Pancreas (tissue), 10 donors: ENCODE results near the gene SSTR5. TPM values are rescaled to one million over a fixed set of nuclear protein-coding genes. Genes with fewer than 3 reads are reported as not detected.

Source experiments
- ATAC-seq, 4 donors: fragments of 200-7000 bp; cut with Tn5 transposase; one replicate each; pipeline versions ENCODE4 v1.8.0 to v1.9.1; 2020; ENCODE audit warnings: mild to moderate bottlenecking in 4 of 4, moderate library complexity in 4 of 4
- DNase-seq, 6 donors: peaks; one replicate each; pipeline ENCODE4 v3.0.0-alpha.2; 2020
- FAIRE-seq: peaks from 2 replicates; lab custom pipeline; 2012; peaks lifted over from hg19 to GRCh38; lab: Jason Lieb, UNC
- H3K27ac ChIP-seq, 4 donors: fragments of 200-600 bp; sonication (generic); 1 replicate in 3 of 4; 2 replicates in 1 of 4; pipeline versions ENCODE4 v1.5.0 to v1.8.0; 2020
- H3K27me3 ChIP-seq, 4 donors: fragments of 200-600 bp; one replicate each; pipeline ENCODE4 v1.8.0; 2021
- H3K36me3 ChIP-seq, 3 donors: fragments of 200-600 bp; sonication (generic) in 1 of 3; one replicate each; pipeline versions ENCODE4 v1.5.0 to v1.8.0; 2020 to 2021
- H3K4me1 ChIP-seq, 3 donors: fragments of 200-600 bp; one replicate each; pipeline ENCODE4 v1.8.0; 2021
- H3K4me3 ChIP-seq, 4 donors: fragments of 200-600 bp; sonication (generic) in 2 of 4; one replicate each; pipeline versions ENCODE4 v1.5.0 to v1.8.0; 2020 to 2021
- H3K9me3 ChIP-seq, 4 donors: fragments of 200-600 bp; one replicate each; pipeline ENCODE4 v1.8.0; 2021
- CTCF ChIP-seq, 4 donors: fragments of 200-600 bp; sonication (generic) in 3 of 4; IDR thresholded peaks; one replicate each; pipeline versions ENCODE4 v1.5.0 to v1.8.0; 2021; ENCODE audit warnings: antibody characterized with exemption in 4 of 4
- WGBS, 2 donors: extraction: QIAGEN DNeasy Blood & Tissue Kit; methylation state at CpG; one replicate each; pipeline ENCODE4 v1.1.7; 2013; 5-methylcytosine and 5-hydroxymethylcytosine counted together
- intact Hi-C, 3 donors: fragments of 100-400 bp; cut with DNase I; formaldehyde crosslinking; loops; one replicate each; pipeline versions ENCODE4 v1.11.1 to v1.14.2; 2022
- polyA plus RNA-seq, 2 donors: library from polyadenylated mRNA; stranded (reverse); fragments of 200-250 nt; gene quantifications; one replicate each; pipeline ENCODE4 v1.2.3, GENCODE V29; 2013
- total RNA-seq, 6 donors: library from RNA; stranded (reverse); fragmentation: NEBNext Ultra II Directional in 4 of 6; extraction: Animal tissue kit (Norgen Biotek cat#: 25700) in 4 of 6; gene quantifications; one replicate each; pipeline versions ENCODE4 v1.2.1 to v1.2.4, GENCODE V29; 2021 to 2023
- donor health status: healthy with polysubstance abuse.
- donor health status: DM: no; HTN: no; CAD: no; lungs with moderate emphysema.
- donor health status: DM: no; HTN: no; CAD: no.
- donor health status: control.
- donor health status: control.
- donor health status: Bipolar disorder and iron deficiency.
- donor health status: DM: yes; HTN: yes; CAD: no.
- donor health status: DM: no; HTN: no; CAD: no.
- donor health status: DM: no; HTN: no; CAD: no.
- donor health status: DM: yes; HTN: yes; CAD: no.

The SSTR5 gene
- total and polyA plus RNA-seq, 8 donors: 0.12 to 1.2 (median 0.32) TPM; not detected in 1

GRCh38 chr16:1078579-1079021 is 6.1 kb downstream of the SSTR5 start:
- intact Hi-C loops: no loop called here
- WGBS, 2 donors: 8 to 11% methylated on average over 28 of the region's 28 CpGs
- TF ChIP-seq CTCF (IDR thresholded peaks at IDR 0.05): no peak
- ATAC-seq: peak; percentile 90 to 96 (median 92)
- DNase-seq: peak; percentile 83 to 97 (median 90)
- H3K36me3 ChIP-seq: no peaks in the 10 kb centered on the region
- H3K4me3 ChIP-seq: no peak overlapping the region
- peaks cover 4 to 9% (median 8%) of the 10 kb centered on the region in 3 donors for H3K4me1 ChIP-seq
- H3K9me3 ChIP-seq: no peaks in the 10 kb centered on the region
- peak overlapping the region in 2 of 4 donors; percentile 10 to 12 for H3K27ac ChIP-seq
- peaks cover 0 to 25% (median 2%) of the 10 kb centered on the region in 4 donors for H3K27me3 ChIP-seq
- FAIRE-seq: no peak

- 94% methylated on average over 43 of the region's 43 CpGs for WGBS, 2 donors
- no peak for FAIRE-seq
- TF ChIP-seq CTCF (IDR thresholded peaks at IDR 0.05): no peak
- Histone ChIP-seq H3K4me3 (no peak overlapping the region), H3K27ac (no peak overlapping the region), H3K27me3 (peaks cover 0 to 24% (median under 1%) of the 10 kb centered on the region in 4 donors), H3K4me1 (peaks cover 4 to 9% (median 8%) of the 10 kb centered on the region in 3 donors), H3K36me3 (no peaks in the 10 kb centered on the region), H3K9me3 (no peaks in the 10 kb centered on the region)
- intact Hi-C loops: no loop called here
- DNase-seq: no peak
- no peak for ATAC-seq
These were observed 6.8 kb downstream of the SSTR5 start for GRCh38 chr16:1079341-1079740.

GRCh38 chr16:1079786-1080525 is 7.4 kb downstream of the SSTR5 start:
- intact Hi-C loops: no loop called here
- H3K36me3 ChIP-seq: no peaks in the 10 kb centered on the region
- TF ChIP-seq CTCF (IDR thresholded peaks at IDR 0.05): no peak
- 84 to 85% methylated on average over 44 to 45 of the region's 45 CpGs for WGBS, 2 donors
- FAIRE-seq: no peak
- no peak overlapping the region for H3K4me3 ChIP-seq
- no peaks in the 10 kb centered on the region for H3K9me3 ChIP-seq
- peaks cover 0 to 26% (median 2%) of the 10 kb centered on the region in 4 donors for H3K27me3 ChIP-seq
- ATAC-seq: no peak
- no peak for DNase-seq
- peaks cover 4 to 9% (median 8%) of the 10 kb centered on the region in 3 donors for H3K4me1 ChIP-seq
- no peak overlapping the region for H3K27ac ChIP-seq

DNA sequence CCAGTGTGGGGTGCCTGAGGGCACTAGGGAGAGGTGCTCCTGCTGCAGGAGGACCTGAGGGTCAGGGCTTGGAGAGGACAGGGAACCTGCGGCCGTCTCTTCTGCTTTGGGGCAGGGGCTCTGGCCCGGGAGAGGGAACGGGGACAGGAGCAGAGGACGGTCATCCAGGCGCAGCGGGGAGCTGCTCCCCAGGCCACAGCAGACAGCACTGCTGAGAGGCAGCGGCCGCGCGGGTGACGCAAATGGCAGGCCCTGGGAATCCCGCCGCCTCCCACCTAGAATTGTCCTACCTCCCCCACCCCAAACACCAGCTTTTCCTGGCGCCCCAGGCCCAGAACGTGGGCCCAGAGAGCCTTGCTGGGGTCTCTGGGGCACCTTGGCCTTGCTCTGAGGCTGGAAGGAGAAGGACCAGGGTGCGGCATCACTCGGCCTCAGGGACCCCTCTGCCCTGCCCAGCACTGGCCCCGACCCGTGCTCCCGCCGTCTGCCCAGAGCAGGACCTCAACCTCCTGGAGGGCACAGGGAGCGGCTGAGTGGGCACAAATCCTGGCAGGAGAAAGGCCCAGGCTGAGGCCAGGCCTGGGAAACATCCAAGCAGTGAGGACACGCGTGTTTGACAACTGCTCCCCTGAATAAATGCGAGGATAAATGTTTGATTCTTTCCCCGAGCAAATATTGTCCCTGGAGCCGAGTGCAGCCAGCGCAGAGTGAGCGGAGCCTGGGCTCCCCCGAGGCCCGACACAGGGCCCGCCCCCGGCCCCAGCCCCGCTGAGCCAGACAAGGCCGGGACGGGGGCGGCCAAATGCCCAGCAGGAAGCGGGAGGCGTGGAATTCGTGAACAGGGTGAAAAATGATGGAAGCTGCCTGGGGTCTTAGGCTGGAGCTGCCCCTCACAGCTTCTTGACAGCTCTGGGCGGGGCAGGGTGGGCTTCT is 8.5 kb downstream of the SSTR5 start:
- intact Hi-C loops: no loop called here
- no peak for FAIRE-seq
- WGBS, 2 donors: 36 to 46% methylated on average over 40 to 42 of the region's 42 CpGs
- peak in 1 of 4 donors; percentile 4 for ATAC-seq
- Histone ChIP-seq H3K4me1 (peaks cover 4 to 9% (median 8%) of the 10 kb centered on the region in 3 donors), H3K27ac (no peak overlapping the region), H3K36me3 (no peaks in the 10 kb centered on the region), H3K27me3 (peaks cover 0 to 28% (median 5%) of the 10 kb centered on the region in 4 donors), H3K4me3 (no peak overlapping the region), H3K9me3 (no peaks in the 10 kb centered on the region)
- TF ChIP-seq CTCF (IDR thresholded peaks at IDR 0.05): no peak
- DNase-seq: no peak
